Measurements from ENCODE around the gene TSPEAR. TPM values are rescaled to one million over a fixed set of nuclear protein-coding genes. Genes with fewer than 3 reads are reported as not detected.
A peak's percentile ranks its signal among the peaks of the same experiment; 100 is the strongest.

TSPEAR gene
- total and polyA plus RNA-seq, 4 experiments from 2014 or later = 0.07 TPM; not detected in 3

- no peaks in the 10 kb centered on the region for H3K36me3 Mint-ChIP-seq
- Histone ChIP-seq H3K4me1 (ENCODE audit: insufficient read depth, low read length) (peaks cover 36% of the 10 kb centered on the region), H3K9me3 (ENCODE audit: control insufficient read depth in 1 of 2, low read length in 2 of 2) (no peaks in the 10 kb centered on the region), H3K36me3 (ENCODE audit: insufficient read depth, low read length) (no peaks in the 10 kb centered on the region), H3K27me3 (ENCODE audit: insufficient read depth, low read length) (peaks cover 51% of the 10 kb centered on the region), H3K4me3 (ENCODE audit: low read length in 2 of 2) (no peak overlapping the region), H3K27ac (ENCODE audit: low read depth, low read length) (no peak overlapping the region)
- POLR2A ChIA-PET (ENCODE audit: partially characterized antibody) = no interaction called here
- peaks cover 0 to 5% (median under 1%) of the 10 kb centered on the region in 8 donors for H3K9me3 Mint-ChIP-seq
- H3K4me3 Mint-ChIP-seq = no peak overlapping the region
- H3K4me1 Mint-ChIP-seq = peaks cover 20 to 50% (median 34%) of the 10 kb centered on the region in 4 donors
- intact Hi-C loops (cut with micrococcal nuclease) = no loop called here
- CTCF ChIA-PET (ENCODE audit: partially characterized antibody) = interaction anchor here (1.1 kb wide), 1 partner anchor 202 kb away, joined by 3 read pairs; no protein-coding TSS in a partner anchor
- no peak overlapping the region for H3K27ac Mint-ChIP-seq
- H3K27me3 Mint-ChIP-seq = peaks cover 48 to 55% of the 10 kb centered on the region in 2 donors
- DNase-seq = no peak
Observed at GRCh38 chr21:44713130-44713529, 1.8 kb upstream of the TSPEAR start.

- POLR2A ChIA-PET (ENCODE audit: partially characterized antibody) = interaction anchor here (0.7 kb wide), 1 partner anchor 70 kb away, joined by 3 read pairs; no protein-coding TSS in a partner anchor
- Histone ChIP-seq H3K4me3 (ENCODE audit: low read length in 2 of 2) (no peak overlapping the region), H3K9me3 (ENCODE audit: control insufficient read depth in 1 of 2, low read length in 2 of 2) (no peaks in the 10 kb centered on the region), H3K36me3 (ENCODE audit: insufficient read depth, low read length) (no peaks in the 10 kb centered on the region), H3K27me3 (ENCODE audit: insufficient read depth, low read length) (peaks cover 55% of the 10 kb centered on the region), H3K27ac (ENCODE audit: low read depth, low read length) (no peak overlapping the region), H3K4me1 (ENCODE audit: insufficient read depth, low read length) (peaks cover 38% of the 10 kb centered on the region)
- no peaks in the 10 kb centered on the region for H3K36me3 Mint-ChIP-seq
- H3K4me3 Mint-ChIP-seq = no peak overlapping the region
- H3K4me1 Mint-ChIP-seq = peaks cover 22 to 51% (median 37%) of the 10 kb centered on the region in 4 donors
- CTCF ChIA-PET (ENCODE audit: partially characterized antibody) = interaction anchor here (0.7 kb wide), 1 partner anchor 165 kb away, joined by 3 read pairs; no protein-coding TSS in a partner anchor
- intact Hi-C loops (cut with micrococcal nuclease) = no loop called here
- peaks cover 0 to 5% (median 2%) of the 10 kb centered on the region in 8 donors for H3K9me3 Mint-ChIP-seq
- peaks cover 55 to 61% of the 10 kb centered on the region in 2 donors for H3K27me3 Mint-ChIP-seq
- H3K27ac Mint-ChIP-seq = no peak overlapping the region
- DNase-seq = no peak
Observed at GRCh38 chr21:44712203-44713028, 1.0 kb upstream of the TSPEAR start.

GRCh38 chr21:44710756-44711326 lies 531 bp downstream of the TSPEAR start:
- Histone ChIP-seq H3K36me3 (ENCODE audit: insufficient read depth, low read length) (no peaks in the 10 kb centered on the region), H3K4me3 (ENCODE audit: low read length in 2 of 2) (no peak overlapping the region), H3K27me3 (ENCODE audit: insufficient read depth, low read length) (peaks cover 66% of the 10 kb centered on the region), H3K4me1 (ENCODE audit: insufficient read depth, low read length) (peaks cover 39% of the 10 kb centered on the region), H3K9me3 (ENCODE audit: control insufficient read depth in 1 of 2, low read length in 2 of 2) (no peaks in the 10 kb centered on the region), H3K27ac (ENCODE audit: low read depth, low read length) (no peak overlapping the region)
- H3K27me3 Mint-ChIP-seq = peaks cover 62 to 68% of the 10 kb centered on the region in 2 donors
- H3K36me3 Mint-ChIP-seq = no peaks in the 10 kb centered on the region
- intact Hi-C loops (cut with micrococcal nuclease) = loop anchor here (1.0 to 2.0 kb wide), 2 partner anchors 12 to 54 kb away; partner anchors contain the start of gene KRTAP12-3
- ChIA-PET CTCF (ENCODE audit: partially characterized antibody) (interaction anchor here (0.8 to 1.3 kb wide), 2 partner anchors 198 to 200 kb away, joined by 3 to 5 read pairs; no protein-coding TSS in a partner anchor), POLR2A (ENCODE audit: partially characterized antibody) (interaction anchor here (1.0 to 1.2 kb wide), 4 partner anchors 53 to 171 kb away, joined by 3 to 4 read pairs (median 4); partner anchors contain the start of gene KRTAP12-3)
- H3K9me3 Mint-ChIP-seq = peaks cover 0 to 9% (median 8%) of the 10 kb centered on the region in 8 donors
- DNase-seq = peak in 3 of 5 donors; percentile 11 to 25 (median 19)
- peaks cover 22 to 52% (median 37%) of the 10 kb centered on the region in 4 donors for H3K4me1 Mint-ChIP-seq
- H3K4me3 Mint-ChIP-seq = peak overlapping the region in 7 of 8 donors; percentile 72 to 89 (median 81)
- H3K27ac Mint-ChIP-seq = no peak overlapping the region

- no peak for DNase-seq
- ChIA-PET POLR2A (ENCODE audit: partially characterized antibody) (interaction anchor here (0.7 to 2.3 kb wide), 5 partner anchors 8 to 163 kb away, joined by 3 to 16 read pairs (median 3); partner anchors contain the start of gene KRTAP12-3), CTCF (ENCODE audit: partially characterized antibody) (interaction anchor here (1.0 to 1.3 kb wide), 2 partner anchors 31 to 200 kb away, joined by 4 to 5 read pairs; no protein-coding TSS in a partner anchor)
- peaks cover 65 to 69% of the 10 kb centered on the region in 2 donors for H3K27me3 Mint-ChIP-seq
- H3K27ac Mint-ChIP-seq = no peak overlapping the region
- H3K9me3 ChIP-seq (ENCODE audit: control insufficient read depth in 1 of 2, low read length in 2 of 2) = no peaks in the 10 kb centered on the region
- H3K4me3 Mint-ChIP-seq = peak overlapping the region in 7 of 8 donors; percentile 44 to 89 (median 80)
- peaks cover 66% of the 10 kb centered on the region for H3K27me3 ChIP-seq (ENCODE audit: insufficient read depth, low read length)
- peaks cover 39% of the 10 kb centered on the region for H3K4me1 ChIP-seq (ENCODE audit: insufficient read depth, low read length)
- H3K27ac ChIP-seq (ENCODE audit: low read depth, low read length) = no peak overlapping the region
- H3K4me1 Mint-ChIP-seq = peaks cover 22 to 51% (median 37%) of the 10 kb centered on the region in 4 donors
- peaks cover 0 to 14% (median 11%) of the 10 kb centered on the region in 8 donors for H3K9me3 Mint-ChIP-seq
- no peak overlapping the region for H3K4me3 ChIP-seq (ENCODE audit: low read length in 2 of 2)
- H3K36me3 Mint-ChIP-seq = no peaks in the 10 kb centered on the region
- intact Hi-C loops (cut with micrococcal nuclease) = loop anchor here (2.0 kb wide), 1 partner anchor 53 kb away; the partner anchor contains the start of gene KRTAP12-3
- H3K36me3 ChIP-seq (ENCODE audit: insufficient read depth, low read length) = no peaks in the 10 kb centered on the region
Observed at GRCh38 chr21:44710294-44710665, 1.1 kb downstream of the TSPEAR start.

- CTCF ChIA-PET (ENCODE audit: partially characterized antibody) = interaction anchor here (0.6 to 1.3 kb wide), 3 partner anchors 32 to 199 kb away, joined by 3 to 5 read pairs (median 4); no protein-coding TSS in a partner anchor
- Mint-ChIP-seq H3K4me3 (peak overlapping the region; percentile 44 to 80 (median 68)), H3K36me3 (no peaks in the 10 kb centered on the region), H3K27ac (peak overlapping the region in 3 of 7 donors; percentile 19 to 67 (median 35)), H3K9me3 (peaks cover 0 to 20% (median 16%) of the 10 kb centered on the region in 8 donors), H3K27me3 (peaks cover 66 to 69% of the 10 kb centered on the region in 2 donors), H3K4me1 (peaks cover 18 to 45% (median 31%) of the 10 kb centered on the region in 4 donors)
- Histone ChIP-seq H3K27ac (ENCODE audit: low read depth, low read length) (no peak overlapping the region), H3K9me3 (ENCODE audit: control insufficient read depth in 1 of 2, low read length in 2 of 2) (no peaks in the 10 kb centered on the region), H3K27me3 (ENCODE audit: insufficient read depth, low read length) (peaks cover 68% of the 10 kb centered on the region), H3K4me3 (ENCODE audit: low read length in 2 of 2) (peak overlapping the region in 1 of 2 donors; percentile 24), H3K36me3 (ENCODE audit: insufficient read depth, low read length) (no peaks in the 10 kb centered on the region), H3K4me1 (ENCODE audit: insufficient read depth, low read length) (peaks cover 39% of the 10 kb centered on the region)
- intact Hi-C loops (cut with micrococcal nuclease) = loop anchor here (2.0 kb wide), 1 partner anchor 53 kb away; the partner anchor contains the start of gene KRTAP12-3
- peak in 4 of 5 donors; percentile 15 to 37 (median 24) for DNase-seq
- POLR2A ChIA-PET (ENCODE audit: partially characterized antibody) = interaction anchor here (0.7 to 2.3 kb wide), 3 partner anchors 9 to 52 kb away, joined by 3 to 16 read pairs (median 3); partner anchors contain the start of gene KRTAP12-3
Observed at GRCh38 chr21:44709426-44710293, 1.7 kb downstream of the TSPEAR start.

- peak overlapping the region in 1 of 2 donors; percentile 24 for H3K4me3 ChIP-seq (ENCODE audit: low read length in 2 of 2)
- no peak overlapping the region for H3K27ac ChIP-seq (ENCODE audit: low read depth, low read length)
- intact Hi-C loops (cut with micrococcal nuclease) = no loop called here
- H3K9me3 ChIP-seq (ENCODE audit: control insufficient read depth in 1 of 2, low read length in 2 of 2) = no peaks in the 10 kb centered on the region
- ChIA-PET POLR2A (ENCODE audit: partially characterized antibody) (interaction anchor here (2.3 kb wide), 1 partner anchor 51 kb away, joined by 16 read pairs; the partner anchor contains the start of gene KRTAP12-3), CTCF (ENCODE audit: partially characterized antibody) (interaction anchor here (0.6 to 1.4 kb wide), 3 partner anchors 33 to 199 kb away, joined by 3 read pairs; no protein-coding TSS in a partner anchor)
- peak overlapping the region in 4 of 7 donors; percentile 8 to 67 (median 27) for H3K27ac Mint-ChIP-seq
- H3K36me3 Mint-ChIP-seq = no peaks in the 10 kb centered on the region
- DNase-seq = no peak
- H3K4me1 ChIP-seq (ENCODE audit: insufficient read depth, low read length) = peaks cover 39% of the 10 kb centered on the region
- H3K27me3 Mint-ChIP-seq = peaks cover 66 to 69% of the 10 kb centered on the region in 2 donors
- peak overlapping the region; percentile 44 to 80 (median 68) for H3K4me3 Mint-ChIP-seq
- peaks cover 75% of the 10 kb centered on the region for H3K27me3 ChIP-seq (ENCODE audit: insufficient read depth, low read length)
- no peaks in the 10 kb centered on the region for H3K36me3 ChIP-seq (ENCODE audit: insufficient read depth, low read length)
- H3K9me3 Mint-ChIP-seq = peaks cover 0 to 24% (median 21%) of the 10 kb centered on the region in 8 donors
- H3K4me1 Mint-ChIP-seq = peaks cover 16 to 45% (median 27%) of the 10 kb centered on the region in 4 donors
Observed at GRCh38 chr21:44708866-44709425, 2.4 kb downstream of the TSPEAR start.

Data from CD4-positive, alpha-beta memory T cell (primary cell).